ENCODE data around the gene MYLK.

MYLK gene

GRCh38 chr3:123818324-123818920 lies 65.7 kb downstream of the MYLK start:
- peak; percentile 40 for DNase-seq

DNA sequence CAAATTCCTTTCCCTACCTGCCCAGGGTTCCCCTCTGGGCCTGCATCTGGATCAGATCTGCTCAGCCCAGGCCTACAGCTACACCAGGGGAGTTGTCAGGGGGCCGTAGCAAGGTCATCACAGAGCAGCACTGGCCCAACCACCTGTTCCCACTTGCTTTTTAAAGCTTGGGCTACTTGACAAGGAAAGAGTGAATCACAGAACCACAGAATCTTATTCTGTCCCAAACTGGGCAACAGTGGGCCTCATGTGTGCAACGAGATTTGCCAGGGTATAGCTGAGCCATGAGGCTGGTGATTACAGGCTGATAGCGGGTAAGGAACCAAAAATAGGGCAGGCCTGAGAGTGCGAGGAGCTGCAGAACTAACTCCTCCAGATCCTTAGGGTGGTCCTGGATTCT lies 66.7 kb downstream of the MYLK start:
- no peak for DNase-seq

DNA sequence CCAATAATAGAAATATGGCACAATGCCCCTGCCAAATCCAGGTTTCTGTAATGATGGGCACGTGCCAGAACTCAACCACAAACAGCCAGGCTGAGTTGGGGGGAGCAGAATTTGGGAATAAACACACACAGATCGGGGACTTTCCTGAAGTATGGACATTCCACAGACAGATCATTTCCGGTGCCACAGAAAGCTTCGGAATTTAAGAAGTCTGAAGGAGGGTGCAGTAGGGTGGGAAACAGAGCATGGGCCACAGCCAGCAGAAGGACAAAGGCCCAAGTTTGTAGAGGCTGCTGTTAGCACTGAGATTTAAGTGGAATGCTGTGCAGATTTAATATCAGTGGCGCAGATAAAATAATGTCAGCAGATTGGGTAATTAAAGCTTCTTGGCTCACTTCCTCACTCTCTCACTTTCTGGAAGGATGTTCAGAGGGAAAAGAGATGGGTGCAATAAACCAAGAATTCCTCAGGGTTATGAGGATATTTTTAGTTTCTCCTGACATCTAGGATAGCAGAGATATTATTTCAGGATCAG lies 67.4 kb downstream of the MYLK start:
- peak; percentile 94 for DNase-seq

DNA sequence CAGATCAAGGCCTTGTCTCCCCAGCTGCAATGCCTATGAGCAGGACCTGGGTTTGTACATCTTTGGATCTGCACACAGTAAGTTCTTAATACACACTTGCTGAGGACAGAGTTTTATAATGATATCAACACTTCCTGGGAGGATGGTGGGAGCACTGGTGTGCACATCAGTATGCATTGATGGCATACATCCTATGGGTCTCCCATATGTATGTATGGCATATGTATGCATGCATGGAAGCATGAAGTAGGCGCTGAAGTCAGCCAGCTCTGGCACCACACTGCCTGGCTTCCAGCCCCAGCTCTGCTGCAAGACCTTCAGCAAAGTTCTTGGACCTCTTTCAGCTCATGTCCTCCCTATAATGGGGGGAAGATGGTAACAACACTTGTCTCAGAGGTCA lies 68.2 kb downstream of the MYLK start:
- DNase-seq: no peak

- DNase-seq: peak; percentile 67
Observed at GRCh38 chr3:123813876-123814275, 70.3 kb downstream of the MYLK start.

- DNase-seq: peak; percentile 85
Observed at GRCh38 chr3:123809597-123809996, 74.5 kb downstream of the MYLK start.

DNA sequence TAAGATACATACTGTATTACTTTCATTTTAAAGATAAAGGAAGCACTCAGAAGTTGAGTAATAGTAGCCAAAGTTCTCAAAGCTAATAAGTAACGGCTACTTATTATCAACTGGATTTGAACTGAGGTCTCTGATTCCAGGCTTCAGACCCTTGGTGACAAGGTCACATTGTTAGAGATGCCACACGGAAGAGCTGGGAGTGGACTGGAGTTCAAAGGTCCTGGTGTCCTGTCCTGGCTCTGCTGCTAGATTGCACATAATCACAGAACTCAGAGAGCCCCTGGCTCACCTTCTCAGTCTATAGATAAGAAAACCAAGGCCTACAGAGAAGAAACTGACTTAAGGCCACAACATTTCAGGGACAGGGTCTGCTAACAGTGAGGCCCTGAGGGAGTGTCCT lies 75.3 kb downstream of the MYLK start:
- no peak for DNase-seq

GRCh38 chr3:123807820-123808219 lies 76.3 kb downstream of the MYLK start:
- DNase-seq: no peak

GRCh38 chr3:123805504-123805903 lies 78.6 kb downstream of the MYLK start:
- no peak for DNase-seq

- DNase-seq: no peak
Observed at GRCh38 chr3:123805101-123805500, 79.0 kb downstream of the MYLK start.

GRCh38 chr3:123804676-123805075 lies 79.5 kb downstream of the MYLK start:
- no peak for DNase-seq

DNA sequence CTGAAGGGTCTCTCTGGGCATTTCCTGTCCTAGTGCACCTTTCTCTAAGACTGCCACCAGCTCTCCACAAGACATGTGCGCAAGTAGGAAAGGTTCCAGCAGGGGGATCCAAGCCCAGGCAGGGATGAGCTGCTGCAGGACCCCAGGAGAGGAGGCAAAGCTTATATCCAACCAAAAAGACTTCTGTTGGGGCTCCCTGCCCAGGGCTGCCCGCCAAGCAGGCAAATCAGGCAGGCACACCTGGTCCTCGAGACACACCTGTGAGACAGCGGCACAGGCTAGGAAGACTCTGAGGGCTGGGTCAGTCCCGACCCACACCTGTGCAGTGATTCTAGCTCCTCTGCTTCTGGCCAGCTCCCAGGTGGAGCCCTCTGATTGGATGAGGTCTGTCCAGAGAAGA lies 80.6 kb downstream of the MYLK start:
- no peak for DNase-seq

DNA sequence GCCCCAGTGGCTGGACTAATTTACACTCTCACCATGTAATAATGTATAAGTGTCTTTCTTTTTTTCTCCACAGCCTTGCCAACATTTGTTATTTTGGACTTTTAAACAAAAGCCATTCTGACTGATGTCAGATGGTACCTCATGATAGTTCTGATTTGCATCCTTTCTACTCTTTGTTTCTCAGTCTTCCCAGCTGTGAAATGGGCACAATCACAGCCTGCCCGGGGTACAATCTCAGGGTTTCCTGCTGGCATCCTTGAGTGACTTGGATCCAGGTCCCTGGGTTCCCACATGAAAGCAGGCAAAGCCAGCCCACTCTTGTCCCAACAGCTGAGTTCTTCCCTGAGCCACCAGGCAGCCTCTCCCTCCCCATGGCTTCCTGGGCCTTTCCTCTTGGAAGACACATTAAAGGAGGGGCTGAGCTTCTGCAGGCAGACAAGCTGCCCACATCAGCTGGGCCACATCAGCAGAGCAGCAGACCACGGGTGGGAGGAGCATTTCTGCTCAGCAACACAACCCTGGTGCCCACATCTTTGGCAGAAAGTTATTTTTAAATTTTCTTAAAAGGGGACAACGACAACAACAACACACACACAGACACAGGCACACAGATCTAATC lies 82.0 kb downstream of the MYLK start:
- no peak for DNase-seq

GRCh38 chr3:123801474-123801873 lies 82.7 kb downstream of the MYLK start:
- no peak for DNase-seq

DNA sequence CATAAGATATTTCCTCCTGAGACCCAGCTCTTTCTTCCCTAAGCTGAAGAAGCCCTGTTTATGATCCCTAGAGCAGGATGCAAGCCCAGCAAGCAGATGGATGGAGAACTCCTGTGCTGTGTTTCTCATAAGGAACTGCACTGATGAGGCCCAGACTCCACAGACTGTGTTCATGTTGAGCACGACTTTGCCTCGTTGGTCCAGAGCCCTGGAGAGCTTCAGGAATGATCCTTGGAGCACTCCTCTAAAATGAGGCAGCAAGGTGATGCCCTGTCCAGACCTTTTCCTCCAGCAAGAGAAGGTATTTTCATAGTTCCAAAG lies 83.8 kb downstream of the MYLK start:
- DNase-seq: no peak

- peak; percentile 44 for DNase-seq
Observed at GRCh38 chr3:123799544-123800361, 84.4 kb downstream of the MYLK start.

- DNase-seq: no peak
Observed at GRCh38 chr3:123798550-123798949, 85.6 kb downstream of the MYLK start.

- DNase-seq: no peak
Observed at GRCh38 chr3:123795471-123796251, 88.5 kb downstream of the MYLK start.

- no peak for DNase-seq
Observed at GRCh38 chr3:123793425-123793824, 90.7 kb downstream of the MYLK start.

DNA sequence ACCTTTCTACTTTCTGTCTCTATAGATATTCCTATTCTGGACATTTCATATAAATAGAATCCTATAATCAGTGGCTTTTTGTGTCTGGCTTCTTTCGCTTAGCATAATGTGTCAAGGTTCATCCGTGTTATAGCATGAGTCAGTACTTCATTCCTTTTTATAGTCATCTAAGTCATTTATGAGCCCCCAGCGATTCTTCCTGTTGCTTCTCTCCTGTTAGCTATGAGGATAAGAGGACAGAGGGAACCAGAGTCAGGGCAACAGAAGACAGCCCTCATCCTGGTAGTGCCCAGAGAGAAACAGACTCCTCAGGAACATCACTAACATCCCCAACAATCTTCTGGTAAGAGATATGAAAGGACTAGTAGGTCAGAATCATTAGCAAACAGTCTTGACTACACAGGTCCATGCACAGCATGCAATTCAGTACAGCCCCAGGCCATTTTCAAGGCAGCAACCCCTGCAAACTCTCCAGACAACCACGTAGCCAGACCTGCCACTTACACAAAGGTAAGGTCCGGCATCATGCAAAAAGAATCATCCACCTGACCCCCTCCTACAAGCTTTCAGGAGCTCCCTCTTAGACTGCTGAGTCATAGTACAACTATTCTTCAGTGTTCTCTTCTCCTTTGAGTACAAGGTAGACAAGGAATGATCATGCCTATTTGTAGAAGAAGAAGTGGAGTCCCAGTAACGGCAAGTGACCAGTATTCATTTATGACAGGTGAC lies 91.5 kb downstream of the MYLK start:
- peak; percentile 60 for DNase-seq

DNA sequence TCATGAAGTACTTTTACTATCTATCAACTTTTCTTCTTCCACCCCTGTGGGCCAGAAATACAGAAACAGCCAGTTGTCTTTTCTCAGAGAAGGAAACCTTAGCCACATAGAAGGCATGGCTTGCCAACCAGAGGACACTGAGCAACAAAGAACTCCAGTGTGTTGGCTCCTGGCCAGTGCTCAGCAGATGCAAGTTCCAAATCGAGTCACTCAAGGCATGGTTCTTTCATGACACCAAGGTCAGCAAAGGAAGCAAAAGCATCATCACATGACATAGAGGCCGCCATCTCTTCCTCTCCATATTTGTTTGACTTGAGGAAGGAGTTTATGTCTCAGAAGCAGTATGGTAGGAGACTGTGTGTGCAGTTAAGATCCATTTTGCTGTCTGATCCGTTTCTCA lies 92.2 kb downstream of the MYLK start:
- DNase-seq: peak; percentile 44

- DNase-seq: peak; percentile 77
Observed at GRCh38 chr3:123791417-123791816, 92.7 kb downstream of the MYLK start.

DNA sequence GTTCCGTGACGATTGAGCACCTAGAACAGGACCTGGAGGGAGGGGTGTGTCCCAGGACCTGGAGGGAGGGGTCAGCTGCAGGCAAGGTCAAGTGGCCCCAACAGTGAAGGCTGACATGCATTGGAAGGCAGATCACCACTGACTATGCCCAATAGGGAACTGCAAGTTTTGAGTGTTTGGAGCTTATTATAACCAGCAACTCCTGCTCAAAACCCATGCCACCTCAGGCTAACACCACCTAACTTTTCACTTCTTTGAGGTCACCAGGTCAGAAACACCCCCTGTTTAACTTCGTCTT lies 93.1 kb downstream of the MYLK start:
- no peak for DNase-seq
